Putamen (tissue), 1 donor: Measurements from ENCODE around the gene RPTOR.
"Not testable (repeated sequence)": the region's sequence is repeated elsewhere in the genome, so short reads cannot be mapped to it uniquely, and the experiment has no call there.

Experiments
- DNase-seq: peaks from one replicate; pipeline ENCODE4 v3.0.0-alpha.2; 2016; ENCODE audit warnings: low spot score

RPTOR gene

DNA sequence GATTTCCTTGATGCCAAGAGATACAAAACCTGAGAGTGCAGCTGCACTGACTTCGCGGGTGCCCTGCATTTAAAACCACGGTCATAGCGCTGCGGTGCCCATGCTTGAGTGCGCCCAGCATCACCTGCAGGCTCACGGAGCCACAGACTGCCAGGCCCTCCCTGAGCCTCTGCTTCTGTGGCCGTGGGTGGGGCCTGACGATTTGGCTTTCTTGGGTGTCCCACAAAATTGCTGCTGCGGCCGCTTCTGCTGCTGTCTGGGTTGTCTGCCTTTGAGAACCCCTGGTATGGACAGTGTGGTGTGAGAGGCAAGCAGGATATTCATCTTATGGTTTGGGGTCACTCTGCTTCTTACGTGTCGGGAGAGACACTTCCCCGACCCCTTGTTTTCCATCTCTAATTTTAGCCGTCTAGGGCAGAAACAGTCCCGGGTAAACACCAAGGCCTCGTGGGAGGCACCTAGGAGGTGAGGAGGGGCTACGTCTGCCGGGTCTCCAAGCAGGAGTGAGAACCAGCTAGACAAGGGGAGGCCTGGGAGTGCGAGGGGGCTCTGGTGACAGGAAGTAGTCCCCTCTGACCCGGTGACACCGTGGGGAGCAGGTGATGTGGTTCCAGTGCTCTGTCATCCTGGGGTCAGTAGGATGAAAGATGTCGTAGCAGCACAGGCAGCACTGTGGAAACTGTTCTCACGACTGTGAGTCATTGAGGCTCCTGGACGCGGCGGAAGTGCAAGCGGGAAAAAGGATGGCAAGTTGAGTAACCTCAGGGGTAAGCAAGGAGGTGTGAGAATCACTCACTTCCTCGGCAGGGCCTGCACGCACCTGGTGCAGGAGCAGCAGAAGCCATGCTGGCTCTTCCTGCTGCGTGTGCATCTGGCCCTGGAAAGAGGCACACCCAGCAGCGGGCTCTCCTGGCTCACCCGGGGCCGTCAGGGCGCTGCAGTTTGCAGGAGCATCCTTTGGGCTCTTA is 176.3 kb downstream of the RPTOR start:
- DNase-seq: no peak

DNA sequence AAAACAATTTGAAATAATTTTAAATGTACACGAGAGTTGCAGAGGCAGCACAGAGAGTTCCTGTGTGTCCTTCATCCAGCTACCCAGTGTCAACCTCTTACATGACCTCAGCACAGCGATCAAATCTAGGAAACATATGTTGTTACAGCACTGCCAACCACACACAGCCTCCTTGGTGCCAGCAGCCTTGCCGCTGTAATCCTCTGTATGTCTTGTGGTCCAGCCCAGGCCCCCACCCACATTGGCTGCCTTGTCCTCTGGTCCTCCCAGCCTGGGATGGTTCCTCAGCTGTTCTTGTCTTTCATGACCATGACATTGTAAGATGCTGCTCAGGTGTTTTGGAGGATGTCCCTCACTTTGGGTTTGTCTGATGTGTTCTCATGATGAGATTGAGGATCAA is 178.0 kb downstream of the RPTOR start:
- DNase-seq: no peak

DNA sequence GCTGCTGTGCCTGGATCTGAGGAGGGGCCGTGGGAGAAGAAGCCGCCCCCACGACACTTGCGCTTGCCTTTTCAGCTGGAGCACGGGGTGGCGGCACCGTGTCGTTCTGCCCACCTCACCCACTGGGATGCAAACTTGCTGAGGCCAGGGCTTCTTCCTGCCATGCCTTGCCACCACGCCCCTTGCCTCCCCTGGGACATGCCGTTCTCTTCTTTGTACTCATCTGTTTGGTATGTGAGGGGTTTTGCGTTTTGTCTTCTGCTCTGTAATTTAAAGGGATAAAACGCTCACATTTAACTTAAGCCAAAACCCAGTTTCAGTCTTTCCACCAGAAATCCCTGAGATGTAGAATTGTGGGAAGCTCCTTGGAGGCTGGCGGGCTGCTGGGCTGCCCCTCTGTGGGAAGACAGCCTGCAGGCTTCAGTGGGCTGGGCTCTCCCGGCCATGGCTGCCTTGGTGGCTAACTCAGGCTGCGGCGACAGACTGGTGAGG is 180.2 kb downstream of the RPTOR start:
- no peak for DNase-seq

DNA sequence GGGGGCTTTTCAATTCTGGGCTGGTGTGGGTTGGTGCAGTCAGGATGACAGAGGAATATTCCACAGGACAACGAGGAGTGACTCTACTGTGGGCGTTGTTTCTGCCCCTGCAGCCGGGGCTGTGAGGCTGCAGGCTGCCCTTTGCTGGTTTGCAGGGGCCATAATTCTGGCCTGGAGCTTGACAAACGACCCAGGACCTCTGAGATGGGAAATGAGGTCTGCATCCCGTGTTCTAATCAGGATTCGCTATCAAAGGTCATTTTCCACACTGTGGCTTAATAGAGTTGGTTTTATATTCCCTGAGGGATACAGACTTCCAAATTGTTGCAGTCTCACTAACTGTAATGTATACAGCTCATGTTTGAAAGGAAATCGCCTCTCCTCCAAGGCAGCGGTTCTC is 180.9 kb downstream of the RPTOR start:
- DNase-seq: no peak

DNA sequence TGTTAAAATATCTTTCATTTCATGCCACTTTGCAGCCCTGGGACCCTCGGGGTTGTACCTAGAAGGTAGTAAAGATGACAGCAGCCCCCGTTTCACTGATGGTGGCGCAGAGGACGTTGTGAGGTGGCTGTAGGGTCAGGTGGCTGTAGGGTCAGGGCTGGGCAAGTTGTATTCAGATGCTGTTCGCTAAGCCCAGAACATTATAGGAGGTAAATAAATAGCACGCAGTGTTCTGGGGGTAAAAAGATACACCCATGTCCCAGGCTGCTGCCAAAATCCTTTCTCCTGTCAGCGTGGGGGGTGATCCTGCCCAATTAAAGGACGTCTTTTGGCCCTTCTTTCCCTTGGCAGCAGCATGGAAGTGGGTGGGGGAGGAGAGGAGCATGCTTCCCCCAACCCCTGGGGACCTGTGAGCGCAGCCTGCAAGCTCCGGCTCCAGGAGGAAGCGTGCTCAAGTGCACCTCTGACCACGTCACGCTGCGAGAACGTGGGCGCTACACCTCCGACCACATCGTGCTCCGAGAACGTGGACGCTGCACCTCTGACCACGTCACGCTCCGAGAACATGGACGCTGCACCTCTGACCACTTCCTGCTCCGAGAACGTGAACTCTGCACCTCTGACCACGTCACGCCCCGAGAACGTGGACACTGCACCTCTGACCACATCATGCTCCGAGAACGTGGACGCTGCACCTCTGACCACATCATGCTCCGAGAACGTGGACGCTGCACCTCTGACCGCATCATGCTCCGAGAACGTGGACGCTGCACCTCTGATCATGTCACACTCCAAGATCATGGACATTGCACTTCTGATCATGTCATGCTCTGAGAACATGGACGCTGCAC is 182.1 kb downstream of the RPTOR start:
- DNase-seq: no peak

DNA sequence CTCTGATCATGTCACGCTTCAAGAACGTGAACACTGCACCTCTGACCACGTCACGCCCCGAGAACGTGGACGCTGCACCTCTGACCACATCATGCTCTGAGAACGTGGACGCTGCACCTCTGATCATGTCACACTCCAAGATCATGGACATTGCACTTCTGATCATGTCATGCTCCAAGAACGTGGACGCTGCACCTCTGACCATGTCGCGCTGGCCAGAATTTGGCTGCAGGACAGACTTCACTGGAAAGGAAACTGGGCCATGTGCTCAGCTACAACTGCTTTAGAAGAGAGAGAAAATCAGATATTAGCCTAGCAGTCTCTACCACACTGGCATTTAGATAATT is 182.7 kb downstream of the RPTOR start:
- DNase-seq: no peak

DNA sequence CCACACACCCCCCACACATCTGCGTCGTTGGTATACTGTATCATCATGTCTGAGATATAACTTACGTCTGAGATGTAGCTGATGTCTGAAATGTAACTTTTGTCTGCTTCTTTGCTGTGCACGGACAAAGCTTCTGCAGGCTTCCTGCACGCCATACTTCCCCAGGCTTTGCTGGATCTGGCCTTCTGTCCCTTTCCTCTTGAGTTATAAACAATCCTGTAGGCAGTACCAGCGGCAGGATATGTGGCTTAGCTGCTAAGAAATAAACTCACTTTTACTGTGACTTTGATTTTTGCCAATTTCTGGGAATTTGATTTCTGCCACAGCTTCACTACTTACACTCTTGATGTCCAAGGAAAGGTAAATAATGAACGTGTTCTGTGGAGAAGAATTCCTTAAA is 184.4 kb downstream of the RPTOR start:
- DNase-seq: no peak

DNA sequence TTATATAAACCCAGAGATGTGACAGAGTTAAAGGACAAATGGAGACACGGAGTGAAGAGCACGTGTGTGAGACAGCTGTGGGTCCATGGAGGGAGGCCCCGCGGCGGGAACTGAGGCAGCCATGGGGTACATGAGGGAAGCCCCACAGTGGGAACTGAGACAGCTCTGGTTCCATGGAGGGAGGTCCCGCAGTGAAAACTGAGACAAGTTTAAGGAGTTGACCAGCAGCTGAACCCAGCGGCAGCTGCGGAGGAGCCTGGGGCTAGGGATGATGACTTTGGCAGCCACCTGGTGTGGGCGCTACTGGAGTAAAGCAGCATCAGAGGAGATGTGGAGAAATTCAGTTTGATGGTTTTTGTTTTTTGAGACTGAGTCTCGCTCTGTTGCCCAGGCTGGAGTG is 185.1 kb downstream of the RPTOR start:
- no peak for DNase-seq

DNA sequence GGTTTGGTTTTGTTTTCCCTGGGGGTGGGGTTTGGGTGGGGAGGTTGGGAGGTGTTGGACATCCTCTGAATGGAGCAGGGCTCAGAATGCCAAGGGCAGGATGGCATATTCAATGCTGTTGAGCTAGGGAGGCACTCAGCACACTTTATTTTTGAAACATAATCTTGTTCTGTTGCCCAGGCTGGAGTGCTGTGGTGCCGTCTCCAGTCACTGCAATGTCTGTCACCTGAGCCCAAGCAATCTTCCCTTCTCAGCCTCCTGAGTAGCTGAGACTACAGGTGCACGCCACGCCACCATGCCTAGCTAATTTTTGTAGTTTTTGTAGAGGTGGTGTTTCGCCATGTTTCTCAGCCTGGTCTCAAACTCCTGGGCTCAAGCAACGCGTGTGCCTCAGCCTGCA is 186.1 kb downstream of the RPTOR start:
- DNase-seq: no peak

DNA sequence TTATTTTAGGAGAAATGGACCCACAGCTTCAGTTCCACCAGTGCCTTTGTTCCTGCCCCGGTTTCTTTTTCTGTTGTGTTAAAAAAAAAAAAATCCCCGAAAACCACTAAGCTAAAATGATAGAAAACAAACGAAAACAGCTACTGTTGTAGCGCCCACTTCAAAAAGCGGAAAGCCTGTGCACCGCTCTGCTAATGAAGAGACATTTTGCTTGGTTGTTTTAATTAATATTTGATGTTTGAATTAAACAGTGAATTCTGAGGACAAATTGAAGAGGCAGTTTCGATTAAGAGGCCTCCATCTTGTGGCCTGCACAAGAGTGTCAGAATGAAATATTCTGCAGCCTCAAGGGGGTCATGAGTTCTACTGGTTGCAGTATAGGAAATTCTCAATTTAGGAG is 186.7 kb downstream of the RPTOR start:
- DNase-seq: no peak

DNA sequence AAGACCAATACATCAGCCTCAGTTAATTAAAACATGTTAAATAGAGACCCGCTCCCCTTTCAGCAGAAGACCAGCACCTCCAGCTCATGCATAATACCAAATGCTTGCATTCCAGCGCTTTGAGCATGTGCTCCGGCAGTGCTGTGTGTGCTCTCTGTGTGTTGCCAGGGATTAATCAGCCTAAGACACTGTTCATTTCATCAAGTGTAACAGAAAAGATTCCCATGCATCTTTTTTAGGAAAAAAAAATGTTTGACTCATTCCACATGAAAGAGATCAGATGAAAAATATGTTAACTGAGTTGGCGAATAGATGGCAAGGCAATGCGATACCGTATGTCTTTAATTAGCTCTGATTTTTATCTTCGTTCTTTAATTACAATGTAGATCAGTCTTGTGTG is 187.6 kb downstream of the RPTOR start:
- no peak for DNase-seq

DNA sequence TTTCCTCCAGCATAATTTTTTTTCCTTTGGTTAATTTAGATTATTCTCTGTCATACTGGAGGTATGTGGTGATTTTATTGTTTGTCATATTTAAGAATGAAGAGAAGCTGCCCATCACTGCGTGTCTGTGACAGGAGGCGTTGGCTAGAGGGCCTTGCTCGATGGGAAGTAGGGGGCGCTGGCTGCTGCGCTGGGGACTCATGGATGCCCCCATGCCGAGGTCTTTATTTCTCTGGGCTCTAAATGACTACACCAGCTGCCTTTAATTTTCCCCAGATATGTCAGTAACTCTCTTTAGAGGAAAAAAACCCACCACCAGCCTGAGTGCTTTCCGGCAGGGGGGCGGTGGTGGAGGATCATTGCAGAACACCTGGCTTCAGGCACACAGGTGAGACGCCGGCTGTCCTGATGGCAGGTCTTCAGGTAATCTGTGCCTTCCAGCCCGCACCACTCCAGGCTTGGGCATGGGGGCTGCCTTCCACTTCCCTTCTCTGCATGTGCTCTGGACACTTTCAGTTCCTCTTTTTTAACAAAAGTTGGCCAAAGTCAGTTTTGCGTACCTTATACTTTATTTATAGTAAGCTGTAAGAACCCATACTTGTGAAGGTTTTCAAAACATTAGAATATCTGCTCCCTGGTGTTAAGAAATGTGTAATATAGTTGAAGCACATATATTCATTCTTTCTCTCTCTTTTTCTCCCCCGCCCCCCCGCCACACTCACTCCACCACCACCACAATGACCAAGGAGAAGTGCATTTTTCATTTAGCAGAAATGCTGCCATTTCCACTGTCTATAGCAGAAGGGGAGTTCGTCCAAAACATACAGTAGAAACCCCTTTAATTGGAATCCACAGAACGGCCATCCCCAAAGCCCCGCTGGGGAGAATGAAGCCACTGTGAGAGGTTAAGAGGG is 192.7 kb downstream of the RPTOR start:
- DNase-seq: no peak

DNA sequence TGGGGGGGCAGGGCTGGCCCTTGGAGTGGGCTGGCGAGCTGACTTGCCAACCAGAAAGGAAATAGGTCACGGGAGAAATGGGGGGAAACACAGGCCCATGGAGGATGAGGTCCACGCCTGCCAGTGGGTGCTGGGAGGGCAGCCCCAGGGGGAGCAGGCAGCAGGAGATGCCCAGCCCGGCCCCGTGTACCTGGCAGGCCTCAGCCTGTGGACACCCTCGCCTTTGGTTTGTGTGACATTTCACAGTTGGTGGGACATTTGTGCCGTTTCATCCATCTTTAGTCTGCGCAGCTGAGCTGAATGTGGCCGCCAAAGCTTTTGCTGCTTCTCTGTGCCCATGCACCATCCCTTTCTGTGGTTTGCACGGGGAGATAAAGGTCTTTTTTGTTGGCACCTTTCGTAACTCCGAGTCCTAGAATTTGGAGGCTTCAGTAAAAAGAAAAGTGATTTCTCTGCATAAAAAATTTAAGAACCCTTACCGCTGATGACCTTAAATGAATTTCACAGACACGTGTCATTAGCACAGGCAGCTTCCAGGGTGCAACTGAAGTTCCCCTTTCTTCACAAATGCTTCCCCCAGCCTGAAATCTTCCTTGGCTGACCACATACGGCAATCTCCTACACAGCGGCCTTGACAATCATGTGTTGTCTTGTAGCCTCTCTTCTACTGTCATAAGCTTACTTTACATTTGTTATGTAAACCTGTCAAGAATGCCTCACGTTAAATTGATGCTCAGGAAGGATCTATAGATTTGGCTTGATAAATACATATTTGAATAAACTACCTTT is 193.6 kb downstream of the RPTOR start:
- no peak for DNase-seq

DNA sequence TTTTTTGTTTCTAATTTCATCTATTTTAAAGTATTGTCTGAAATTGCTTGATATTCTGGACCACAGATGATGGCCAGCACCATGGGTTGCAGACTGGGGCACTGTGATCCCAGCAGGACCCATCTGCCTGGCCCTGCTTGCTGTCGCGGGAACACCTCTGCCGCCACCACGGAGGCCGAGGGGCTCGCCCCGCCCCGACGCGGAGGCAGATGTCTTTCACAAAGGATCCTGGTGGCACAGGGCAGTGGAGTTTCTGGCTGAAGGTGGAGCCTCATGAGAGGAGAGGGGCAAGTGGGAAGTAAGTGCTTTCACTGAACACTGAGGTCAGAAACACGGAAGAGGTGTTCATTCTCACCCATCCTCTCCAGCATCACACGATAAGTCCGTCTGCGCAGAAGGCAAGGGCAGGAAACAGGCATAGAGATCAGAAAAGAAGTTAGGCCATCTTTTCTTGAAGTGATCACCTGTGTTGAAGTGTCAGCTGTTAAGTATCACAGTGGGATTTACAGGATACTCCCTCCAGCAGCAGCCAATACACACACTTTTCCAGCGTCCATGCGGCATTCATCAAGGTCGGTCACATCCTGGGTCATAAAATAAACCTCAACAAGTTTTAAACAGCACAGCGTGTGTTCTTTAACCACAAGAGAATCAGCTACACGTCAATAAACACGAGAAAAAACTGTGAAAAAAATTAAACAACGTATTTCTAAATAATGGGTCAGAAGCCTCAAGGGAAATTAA is 194.5 kb downstream of the RPTOR start:
- no peak for DNase-seq

DNA sequence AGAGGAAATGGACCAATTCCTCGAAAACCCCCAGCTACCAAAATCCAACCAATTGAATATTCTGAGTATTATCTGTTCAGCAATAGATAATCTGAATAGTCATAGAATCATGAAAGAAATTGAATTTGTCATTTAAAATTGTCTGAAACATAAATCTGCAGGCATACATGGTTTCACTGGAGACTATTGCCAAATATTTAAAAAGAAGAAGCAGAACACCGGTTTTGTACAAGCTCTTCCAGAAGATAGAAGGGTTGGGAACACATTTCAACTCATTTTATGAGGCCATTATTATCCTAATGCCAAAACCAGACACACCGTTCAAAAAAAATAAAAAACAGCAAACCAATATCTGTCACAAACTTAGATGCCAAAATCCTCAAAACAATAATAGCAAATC is 195.5 kb downstream of the RPTOR start:
- DNase-seq: no peak

DNA sequence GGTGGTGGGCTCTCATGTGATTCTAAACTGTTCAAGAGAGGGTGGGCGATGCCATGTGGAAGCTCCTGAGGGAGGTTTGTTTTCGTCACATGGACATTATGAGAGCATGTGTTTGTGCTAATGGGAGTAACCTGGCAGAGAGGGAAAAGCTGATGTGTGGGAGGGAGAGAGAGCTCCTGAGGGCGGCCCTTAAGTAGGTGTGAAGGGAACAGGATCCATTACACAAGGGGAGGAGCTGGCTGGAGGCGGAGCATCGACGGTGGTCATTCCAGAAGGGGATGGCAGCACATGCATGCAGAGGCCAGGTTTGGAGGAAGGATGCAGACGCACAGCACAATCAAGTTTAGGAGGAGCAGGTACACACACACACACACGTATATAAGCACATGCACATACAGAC is 197.5 kb downstream of the RPTOR start:
- no peak for DNase-seq

DNA sequence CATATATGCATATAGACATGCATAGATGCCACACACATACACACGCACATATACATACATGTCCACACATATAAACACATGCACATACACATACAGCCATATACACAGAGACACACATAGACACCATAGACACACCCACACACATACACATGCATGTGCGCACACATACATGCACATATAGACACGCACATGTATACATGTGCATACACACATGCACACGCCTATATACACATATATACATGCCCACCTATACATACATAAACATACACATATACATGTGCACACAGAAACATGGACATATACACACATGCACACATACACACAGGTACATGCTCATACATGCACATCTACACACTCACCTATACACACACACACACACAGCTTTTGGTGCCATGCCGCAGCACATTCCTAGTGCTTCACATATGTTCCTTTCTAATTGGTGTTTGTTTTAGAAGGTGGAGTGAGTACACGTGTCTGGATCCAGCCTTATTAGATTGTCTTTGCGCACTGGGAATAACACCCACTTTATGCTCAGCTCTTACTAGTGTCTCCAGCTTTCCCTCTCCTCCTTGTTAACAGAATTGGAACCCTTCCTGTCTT is 198.0 kb downstream of the RPTOR start:
- no peak for DNase-seq

DNA sequence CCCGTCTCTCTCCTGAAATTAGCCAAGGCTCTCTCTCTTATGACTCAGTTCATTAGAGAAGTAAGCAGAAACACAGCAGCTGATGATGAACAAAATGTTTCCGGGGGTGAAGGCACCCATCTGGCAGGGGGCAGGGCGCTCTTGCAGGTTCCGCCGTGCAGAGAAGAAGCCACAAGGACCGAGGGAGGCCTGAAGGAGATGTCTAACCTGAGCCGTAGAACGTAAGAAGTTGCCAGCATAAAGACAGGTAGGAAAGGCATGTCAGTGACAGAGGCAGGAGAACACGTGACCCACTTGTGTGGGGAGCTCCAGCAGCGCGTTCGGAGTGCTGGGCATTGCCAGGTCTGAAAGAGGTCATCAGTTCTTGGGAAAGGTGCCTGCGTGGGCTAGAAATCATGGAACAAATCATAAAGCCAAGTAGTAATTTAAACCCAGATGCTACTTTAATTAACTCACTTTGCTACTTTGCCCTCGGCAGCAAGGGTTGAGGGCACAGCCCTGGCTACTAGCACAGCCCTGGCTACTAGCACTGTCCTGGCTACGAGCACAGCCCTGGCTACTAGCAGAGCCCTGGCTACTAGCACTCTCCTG is 198.6 kb downstream of the RPTOR start:
- no peak for DNase-seq

DNA sequence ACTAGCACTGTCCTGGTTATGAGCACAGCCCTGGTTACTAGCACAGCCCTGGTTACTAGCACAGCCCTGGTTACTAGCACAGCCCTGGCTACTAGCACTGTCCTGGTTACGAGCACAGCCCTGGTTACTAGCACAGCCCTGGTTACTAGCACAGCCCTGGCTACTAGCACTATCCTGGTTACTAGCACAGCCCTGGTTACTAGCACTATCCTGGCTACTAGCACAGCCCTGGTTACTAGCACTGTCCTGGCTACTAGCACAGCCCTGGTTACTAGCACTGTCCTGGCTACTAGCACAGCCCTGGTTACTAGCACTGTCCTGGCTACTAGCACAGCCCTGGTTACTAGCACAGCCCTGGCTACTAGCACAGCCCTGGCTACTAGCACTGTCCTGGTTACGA is 199.3 kb downstream of the RPTOR start:
- DNase-seq: not testable (repeated sequence)

DNA sequence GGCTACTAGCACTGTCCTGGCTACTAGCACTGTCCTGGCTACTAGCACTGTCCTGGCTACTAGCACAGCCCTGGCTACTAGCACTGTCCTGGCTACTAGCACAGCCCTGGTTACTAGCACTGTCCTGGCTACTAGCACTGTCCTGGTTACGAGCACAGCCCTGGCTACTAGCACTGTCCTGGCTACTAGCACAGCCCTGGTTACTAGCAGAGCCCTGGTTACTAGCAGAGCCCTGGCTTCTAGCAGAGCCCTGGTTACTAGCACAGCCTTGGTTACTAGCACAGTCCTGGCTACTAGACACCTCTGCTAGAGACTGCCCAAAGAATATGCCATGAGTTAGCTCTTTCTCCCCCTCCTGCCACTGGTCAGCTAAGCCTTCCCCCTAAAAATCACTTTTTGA is 200.1 kb downstream of the RPTOR start:
- DNase-seq: not testable (repeated sequence)
